Lung (tissue), 12 donors: ENCODE data around the gene PRICKLE2. TPM values are rescaled to one million over a fixed set of nuclear protein-coding genes. Genes with fewer than 3 reads are reported as not detected.
A peak's percentile ranks its signal among the peaks of the same experiment; 100 is the strongest.

Experiments
- ATAC-seq: fragments of 200-7000 bp; cut with Tn5 transposase; one replicate; pipeline ENCODE4 v1.9.1; 2020; ENCODE audit warnings: moderate number of reproducible peaks; ENCODE audit not compliant: insufficient read depth, low FRiP score
- DNase-seq, 3 donors: peaks; one replicate each; pipeline ENCODE4 v3.0.0-alpha.2; 2013 to 2017
- H3K27ac ChIP-seq, 2 donors: one replicate each; pipeline ENCODE4 v1.5.1; 2013; ENCODE audit warnings: mild to moderate bottlenecking in 2 of 2, moderate library complexity in 2 of 2, control low read depth in 1 of 2, inconsistent platforms in 1 of 2, low read depth in 1 of 2, low read length in 1 of 2
- H3K27me3 ChIP-seq, 3 donors: one replicate each; pipeline ENCODE4 v1.5.1; 2013; ENCODE audit warnings: low read length in 2 of 3; ENCODE audit not compliant: control insufficient read depth in 3 of 3, insufficient read depth in 3 of 3
- H3K36me3 ChIP-seq, 4 donors: one replicate each; pipeline ENCODE4 v1.5.1; 2013; ENCODE audit warnings: low read length in 4 of 4, mild to moderate bottlenecking in 1 of 4, moderate library complexity in 1 of 4; ENCODE audit not compliant: control insufficient read depth in 4 of 4, insufficient read depth in 4 of 4
- H3K4me1 ChIP-seq, 5 donors: one replicate each; pipeline ENCODE4 v1.5.1; 2013; ENCODE audit warnings: low read length in 5 of 5, mild to moderate bottlenecking in 2 of 5, moderate library complexity in 1 of 5; ENCODE audit not compliant: control insufficient read depth in 5 of 5, insufficient read depth in 5 of 5
- H3K4me3 ChIP-seq: one replicate; pipeline ENCODE4 v1.5.1; 2013; ENCODE audit warnings: mild to moderate bottlenecking, control low read depth, moderate library complexity
- H3K9ac ChIP-seq, 2 donors: one replicate each; pipeline ENCODE4 v1.5.1; 2013; ENCODE audit warnings: low read length in 2 of 2, control low read depth in 1 of 2; ENCODE audit not compliant: insufficient read depth in 1 of 2
- H3K9me3 ChIP-seq, 4 donors: one replicate each; pipeline ENCODE4 v1.5.1; 2013; ENCODE audit warnings: low read length in 3 of 4, mild to moderate bottlenecking in 1 of 4, moderate library complexity in 1 of 4; ENCODE audit not compliant: control insufficient read depth in 4 of 4, insufficient read depth in 3 of 4
- CTCF ChIP-seq: IDR thresholded peaks from 2 replicates; pipeline ENCODE4 v1.5.1; 2012; ENCODE audit warnings: mild to moderate bottlenecking; ENCODE audit errors: control extremely low read depth, extremely low read depth
- WGBS, 2 donors: extraction: QIAGEN DNeasy Blood & Tissue Kit; methylation state at CpG; one replicate each; pipeline ENCODE4 v1.1.7; 2013; 5-methylcytosine and 5-hydroxymethylcytosine counted together
- polyA plus RNA-seq, 2 donors: library from polyadenylated mRNA; stranded (reverse); fragments of 200-250 nt; gene quantifications; one replicate each; pipeline ENCODE4 v1.2.1, GENCODE V29; 2013
- total RNA-seq, 2 donors: library from RNA; depleted of rRNA in 1 of 2; stranded (reverse); fragments of >200 nt in 1 of 2; gene quantifications; one replicate each; pipeline ENCODE4 v1.2.1, GENCODE V29; 2014 to 2021
- donor health status: control.
- donor health status: control.
- donor health status: Bipolar disorder and iron deficiency.
- donor health status: healthy.
- donor health status: DM: yes; HTN: yes; CAD: no.

The PRICKLE2 gene
- total and polyA plus RNA-seq, 4 donors = 4.0 to 88.0 (median 19.9) TPM

- Histone ChIP-seq H3K9me3 (no peaks in the 10 kb centered on the region), H3K27me3 (no peaks in the 10 kb centered on the region), H3K36me3 (peaks cover 0 to 6% (median 2%) of the 10 kb centered on the region in 4 donors), H3K9ac (no peak overlapping the region), H3K4me3 (no peak overlapping the region), H3K4me1 (peaks cover 2 to 50% (median 17%) of the 10 kb centered on the region in 5 donors), H3K27ac (no peak overlapping the region)
- no peak for TF ChIP-seq CTCF
- DNase-seq = no peak
- no peak for ATAC-seq
- WGBS, 2 donors = 94 to 97% methylated on average over 4 of the region's 4 CpGs
Measured at GRCh38 chr3:64262574-64263114, 37.4 kb upstream of the PRICKLE2 start.

- H3K4me3 ChIP-seq = no peak overlapping the region
Measured at GRCh38 chr3:64260431-64260830, 35.2 kb upstream of the PRICKLE2 start.

GRCh38 chr3:64259636-64260035 lies 34.4 kb upstream of the PRICKLE2 start:
- ATAC-seq = no peak
- Histone ChIP-seq H3K4me3 (no peak overlapping the region), H3K27ac (no peak overlapping the region), H3K9ac (no peak overlapping the region), H3K27me3 (no peaks in the 10 kb centered on the region), H3K36me3 (peaks cover 0 to 10% (median 3%) of the 10 kb centered on the region in 4 donors), H3K4me1 (peaks cover 5 to 42% (median 16%) of the 10 kb centered on the region in 5 donors), H3K9me3 (peaks cover 0 to 1% (median 0%) of the 10 kb centered on the region in 4 donors)
- no peak for DNase-seq
- WGBS, 2 donors = 81 to 95% methylated on average over 2 of the region's 2 CpGs
- TF ChIP-seq CTCF = no peak

More at GRCh38 chr3:64260431-64260830, 35.2 kb upstream of the PRICKLE2 start:
- no peak for ATAC-seq
- Histone ChIP-seq H3K9ac (peak overlapping the region in 1 of 2 donors; percentile 61), H3K4me1 (peaks cover 7 to 44% (median 23%) of the 10 kb centered on the region in 5 donors), H3K36me3 (peaks cover 0 to 6% (median 4%) of the 10 kb centered on the region in 4 donors), H3K27me3 (no peaks in the 10 kb centered on the region), H3K9me3 (peaks cover 0 to 1% (median 0%) of the 10 kb centered on the region in 4 donors), H3K27ac (peak overlapping the region in 1 of 2 donors; percentile 53)
- DNase-seq = peak in 2 of 3 donors; percentile 51 to 53
- 56 to 80% methylated on average over 4 of the region's 4 CpGs for WGBS, 2 donors
- TF ChIP-seq CTCF = no peak
